ENCODE data around the gene DOCK10. TPM values are rescaled to one million over a fixed set of nuclear protein-coding genes. Genes with fewer than 3 reads are reported as not detected.

DOCK10 gene
- total RNA-seq, 1 experiment from 2014 or later = 2.9 TPM

- H3K9me3 Mint-ChIP-seq = peaks cover 8% of the 10 kb centered on the region
- no peaks in the 10 kb centered on the region for H3K27me3 Mint-ChIP-seq (ENCODE audit: low read depth)
- no peak overlapping the region for H3K27ac Mint-ChIP-seq
- H3K4me3 Mint-ChIP-seq = no peak overlapping the region
- DNase-seq (ENCODE audit: low spot score) = no peak
- POLR2A ChIA-PET = interaction anchor here (0.6 kb wide), 1 partner anchor 568 kb away, joined by 5 read pairs; no protein-coding TSS in a partner anchor
- no peak for ATAC-seq
- peaks cover under 1% of the 10 kb centered on the region for H3K4me1 Mint-ChIP-seq
- CTCF ChIA-PET = no interaction called here
- TF ChIP-seq ATF2 (CRISPR knock-in tag; IDR thresholded peaks at IDR 0.05; ENCODE audit: borderline replicate concordance, low read depth) (no peak), ZSCAN18 (CRISPR knock-in tag; IDR thresholded peaks at IDR 0.05) (no peak), ZNF138 (CRISPR knock-in tag; conservative IDR thresholded peaks at IDR 0.05) (no peak), ZNF532 (CRISPR knock-in tag; IDR thresholded peaks at IDR 0.05; ENCODE audit: borderline replicate concordance) (no peak), MYBL2 (CRISPR knock-in tag; IDR thresholded peaks at IDR 0.05) (no peak), JUN (CRISPR knock-in tag; IDR thresholded peaks at IDR 0.05) (no peak), SP1 (CRISPR knock-in tag; conservative IDR thresholded peaks at IDR 0.05) (no peak), ZNF317 (CRISPR knock-in tag; IDR thresholded peaks at IDR 0.05; ENCODE audit: borderline replicate concordance, low read depth) (no peak), ETV6 (CRISPR knock-in tag; IDR thresholded peaks at IDR 0.05) (no peak), OVOL2 (CRISPR knock-in tag; IDR thresholded peaks at IDR 0.05; ENCODE audit: borderline replicate concordance) (no peak), CBFB (CRISPR knock-in tag; IDR thresholded peaks at IDR 0.05; ENCODE audit: low read depth) (no peak), RORB (CRISPR knock-in tag; IDR thresholded peaks at IDR 0.05) (no peak), NFE2L1 (CRISPR knock-in tag; IDR thresholded peaks at IDR 0.05) (no peak), MLX (CRISPR knock-in tag; IDR thresholded peaks at IDR 0.05) (no peak), GABPB1 (CRISPR knock-in tag; IDR thresholded peaks at IDR 0.05) (no peak), FOXP4 (CRISPR knock-in tag; IDR thresholded peaks at IDR 0.05) (no peak), ERG (CRISPR knock-in tag; IDR thresholded peaks at IDR 0.05) (no peak), GRHL2 (CRISPR knock-in tag; IDR thresholded peaks at IDR 0.05; ENCODE audit: insufficient replicate concordance, severe bottlenecking) (no peak), MAX (CRISPR knock-in tag; IDR thresholded peaks at IDR 0.05) (no peak)
- H3K36me3 Mint-ChIP-seq = no peaks in the 10 kb centered on the region
Observed at GRCh38 chr2:225052703-225053102, 10.4 kb upstream of the DOCK10 start.
